ENCODE results near the gene VMA21. TPM values are rescaled to one million over a fixed set of nuclear protein-coding genes. Genes with fewer than 3 reads are reported as not detected.

VMA21 gene
- 42.1 and 52.8 TPM in 2 replicates for total RNA-seq (2014; rRNA removed; shearing (Covaris generic))

GRCh38 chrX:151396825-151397740 lies at the start of gene VMA21:
Gene VMA21, plus strand, starts transcription at chrX:151397206. Its CDS starts 103 bp downstream, at chrX:151397309.

Other genes starting within 250 kb of the VMA21 start
- gene GPR50, start 220.6 kb upstream of the VMA21 start, total RNA-seq (2014; rRNA removed; shearing (Covaris generic)) = not detected in 2 replicates
- gene PASD1, start 166.5 kb downstream of the VMA21 start, total RNA-seq (2014; rRNA removed; shearing (Covaris generic)) = 0.05 TPM in 1 of 2 replicates, not detected in the other